Fibroblast of skin of right biceps (primary cell): ENCODE results near the gene CDC16.
"Not testable (repeated sequence)": the region's sequence is repeated elsewhere in the genome, so short reads cannot be mapped to it uniquely, and the experiment has no call there.

ENCODE experiments used
- DNase-seq: peaks from one replicate; pipeline ENCODE4 v3.0.0-alpha.2; 2013

The CDC16 gene

GRCh38 chr13:114228176-114228575, 6.5 kb upstream of the CDC16 start:
- DNase-seq, result no peak

GRCh38 chr13:114229506-114229905, 5.2 kb upstream of the CDC16 start:
- peak; percentile 39 for DNase-seq

- DNase-seq, result peak; percentile 58
Measured at GRCh38 chr13:114230117-114230516, 4.6 kb upstream of the CDC16 start.

- DNase-seq, result no peak
Measured at GRCh38 chr13:114230575-114230974, 4.1 kb upstream of the CDC16 start.

GRCh38 chr13:114231886-114232285, 2.8 kb upstream of the CDC16 start:
- DNase-seq, result no peak

- DNase-seq, result no peak
Measured at GRCh38 chr13:114234266-114234644, 442 bp upstream of the CDC16 start.

GRCh38 chr13:114235697-114236096, 1.0 kb downstream of the CDC16 start:
- no peak for DNase-seq

- no peak for DNase-seq
Measured at GRCh38 chr13:114236227-114236626, 1.5 kb downstream of the CDC16 start.

- no peak for DNase-seq
Measured at GRCh38 chr13:114237415-114238112, 2.9 kb downstream of the CDC16 start.

- DNase-seq, result no peak
Measured at GRCh38 chr13:114241918-114242317, 7.2 kb downstream of the CDC16 start.

- no peak for DNase-seq
Measured at GRCh38 chr13:114243971-114244370, 9.3 kb downstream of the CDC16 start.

GRCh38 chr13:114244637-114245036, 9.9 kb downstream of the CDC16 start:
- no peak for DNase-seq

- DNase-seq, result peak; percentile 78
Measured at GRCh38 chr13:114248011-114248410, 13.3 kb downstream of the CDC16 start.

- no peak for DNase-seq
Measured at GRCh38 chr13:114249077-114249476, 14.4 kb downstream of the CDC16 start.

- not testable (repeated sequence) for DNase-seq
Measured at GRCh38 chr13:114251639-114252440, 17.1 kb downstream of the CDC16 start.

GRCh38 chr13:114256547-114256946, 21.9 kb downstream of the CDC16 start:
- no peak for DNase-seq

- no peak for DNase-seq
Measured at GRCh38 chr13:114257014-114257413, 22.3 kb downstream of the CDC16 start.

GRCh38 chr13:114258589-114258988, 23.9 kb downstream of the CDC16 start:
- no peak for DNase-seq

- no peak for DNase-seq
Measured at GRCh38 chr13:114259374-114259773, 24.7 kb downstream of the CDC16 start.

GRCh38 chr13:114259974-114260373, 25.3 kb downstream of the CDC16 start:
- no peak for DNase-seq

- no peak for DNase-seq
Measured at GRCh38 chr13:114260814-114261213, 26.1 kb downstream of the CDC16 start.

- DNase-seq, result no peak
Measured at GRCh38 chr13:114261328-114261965, 26.8 kb downstream of the CDC16 start.

GRCh38 chr13:114263578-114263977, 28.9 kb downstream of the CDC16 start:
- DNase-seq, result no peak

- peak; percentile 19 for DNase-seq
Measured at GRCh38 chr13:114264313-114264712, 29.6 kb downstream of the CDC16 start.
